Diencephalon (tissue), 1 donor: ENCODE measurements around the gene AGA. TPM values are rescaled to one million over a fixed set of nuclear protein-coding genes. Genes with fewer than 3 reads are reported as not detected.

Experiments used
- total RNA-seq: library from RNA; depleted of rRNA; stranded (reverse); fragments of >200 nt; gene quantifications from one replicate; pipeline ENCODE4 v1.2.3, GENCODE V29; 2014

Gene AGA
- total RNA-seq: 21.5 TPM

GRCh38 chr4:177441803-177442622, at the start of gene AGA:
AGA (minus strand) TSS chr4:177442437; CDS start chr4:177442375, 62 bp downstream.

Other genes with a start within 250 kb of the AGA start
- gene NEIL3, start 132.6 kb downstream of the AGA start, total RNA-seq: 8.5 TPM